Motor neuron (in vitro differentiated cells): Measurements from ENCODE around the gene TNS4. TPM values are rescaled to one million over a fixed set of nuclear protein-coding genes. Genes with fewer than 3 reads are reported as not detected.

ENCODE experiments used
- ATAC-seq, 8 experiments: fragments of 200-7000 bp; cut with Tn5 transposase; replicated peaks in 6 of 8; 2 replicates each; pipeline ENCODE4 v1.8.0; 2021; ENCODE audit warnings: mild to moderate bottlenecking in 8 of 8, moderate library complexity in 8 of 8
- H3K27ac ChIP-seq, 2 donors: fragments of 250-450 bp; sonication (Bioruptor Pico); 2 replicates each; pipeline ENCODE4 v1.9.0; 2021; ENCODE audit warnings: antibody characterized with exemption in 2 of 2, mild to moderate bottlenecking in 2 of 2, moderate library complexity in 1 of 2
- H3K4me1 ChIP-seq, 2 donors: fragments of 250-450 bp; sonication (Bioruptor Pico); replicated peaks in 1 of 2; 2 replicates each; pipeline ENCODE4 v1.6.1; 2021; ENCODE audit warnings: antibody characterized with exemption in 2 of 2, mild to moderate bottlenecking in 2 of 2, moderate library complexity in 1 of 2
- H3K4me3 ChIP-seq, 5 donors: fragments of 250-450 bp; sonication (Bioruptor Pico); 2 replicates each; pipeline ENCODE4 v1.9.0; 2021; ENCODE audit warnings: antibody characterized with exemption in 5 of 5, mild to moderate bottlenecking in 5 of 5, moderate library complexity in 4 of 5
- WGBS, 10 experiments: fragments of 450-650 bp; shearing (Covaris generic); methylation state at CpG; one replicate each; pipeline ENCODE4 v1.0.0; 2022; 5-methylcytosine and 5-hydroxymethylcytosine counted together
- in situ Hi-C, 9 experiments: fragments of 400-800 bp; cut with MboI; loops; one replicate each; pipeline ENCODE4 v1.15.0; 2021; ENCODE audit warnings: low sequenced_read_pairs in 9 of 9, low pct_unique_long_range_greater_than_20kb in 2 of 9; ENCODE audit not compliant: unreplicated experiment in 9 of 9
- total RNA-seq, 8 experiments: library from RNA; unstranded; fragments of 300-600 nt; gene quantifications; 2 replicates each; pipeline versions ENCODE4 v1.2.3 to v1.2.4, GENCODE V29; 2022

Gene TNS4
- total RNA-seq, 8 experiments from 2014 or later, result 0.08 to 1.0 (median 0.15) TPM; not detected in 1

DNA sequence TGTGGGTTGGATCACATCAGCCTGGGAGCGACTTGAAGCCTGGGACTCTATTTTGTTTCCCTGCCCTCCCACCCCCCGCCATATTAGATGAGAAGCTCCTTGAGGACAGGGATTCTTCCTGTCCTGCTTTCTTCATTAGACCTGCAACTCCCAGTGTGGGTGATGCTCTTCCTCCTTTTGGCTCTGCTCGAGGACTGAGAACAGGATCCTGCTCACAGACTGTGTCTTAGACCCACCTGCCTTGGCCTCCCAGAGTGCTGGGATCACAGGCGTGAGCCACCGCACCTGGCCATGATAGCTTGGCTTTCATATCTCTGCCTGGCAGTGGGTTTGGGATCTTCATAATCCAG, 21.5 kb upstream of the TNS4 start:
- Histone ChIP-seq H3K4me3 (no peak overlapping the region), H3K27ac (no peak overlapping the region), H3K4me1 (peaks cover 4 to 9% of the 10 kb centered on the region in 2 donors)
- WGBS, 10 experiments, result 80 to 100% methylated on average over 1 of the region's 5 CpGs; no CpG with 5 or more reads in 8 of the 10 experiments
- in situ Hi-C loops, result no loop called here
- no peak for ATAC-seq

DNA sequence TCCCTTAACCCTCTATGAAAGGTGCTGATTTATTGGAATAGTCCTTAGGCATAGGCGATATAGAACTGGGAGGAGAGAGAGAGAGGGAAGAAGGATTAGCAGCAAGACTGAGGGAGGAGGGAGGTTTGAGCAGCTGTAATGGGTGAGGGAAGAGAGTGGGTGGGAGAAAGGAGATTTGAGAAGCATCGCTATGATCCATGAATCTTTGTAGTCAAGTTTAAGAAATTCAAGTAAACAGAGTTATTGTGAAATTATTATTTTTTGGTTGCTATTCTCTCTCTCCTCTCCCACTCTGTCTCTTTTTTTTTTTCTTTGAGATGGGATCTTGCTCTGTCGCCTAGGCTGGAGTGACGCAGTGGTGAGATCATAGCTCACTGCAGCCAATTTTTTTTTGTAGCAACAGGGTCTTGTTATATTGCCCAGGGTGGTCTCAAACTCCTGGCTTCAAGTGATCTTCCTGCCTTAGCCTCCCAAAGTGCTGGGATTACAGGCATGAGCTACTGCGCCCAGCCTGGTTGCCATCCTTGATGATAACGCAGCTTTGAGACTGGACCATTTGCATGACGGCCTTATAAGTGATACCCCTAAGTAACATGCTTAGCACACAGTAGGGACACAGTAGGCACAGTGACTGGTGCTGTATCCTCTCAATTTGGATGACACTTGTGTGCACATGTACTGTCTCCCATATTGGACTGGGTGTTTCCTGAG, 21.0 kb upstream of the TNS4 start:
- peak in 5 of 8 experiments; percentile 93 to 98 (median 95) for ATAC-seq
- in situ Hi-C loops, result no loop called here
- no peak overlapping the region for H3K27ac ChIP-seq
- no peak overlapping the region for H3K4me3 ChIP-seq
- H3K4me1 ChIP-seq, result peaks cover 4 to 9% of the 10 kb centered on the region in 2 donors
- 48 to 100% (median 87%) methylated on average over 1 to 7 of the region's 7 CpGs; no CpG with 5 or more reads in 1 of the 10 experiments for WGBS, 10 experiments

- no peak for ATAC-seq
- in situ Hi-C loops, result no loop called here
- peaks cover 4 to 9% of the 10 kb centered on the region in 2 donors for H3K4me1 ChIP-seq
- WGBS, 10 experiments, result 73 to 100% (median 87%) methylated on average over 1 to 6 of the region's 14 CpGs; no CpG with 5 or more reads in 5 of the 10 experiments
- H3K4me3 ChIP-seq, result no peak overlapping the region
- no peak overlapping the region for H3K27ac ChIP-seq
Measured at GRCh38 chr17:40520991-40521453, 19.6 kb upstream of the TNS4 start.

DNA sequence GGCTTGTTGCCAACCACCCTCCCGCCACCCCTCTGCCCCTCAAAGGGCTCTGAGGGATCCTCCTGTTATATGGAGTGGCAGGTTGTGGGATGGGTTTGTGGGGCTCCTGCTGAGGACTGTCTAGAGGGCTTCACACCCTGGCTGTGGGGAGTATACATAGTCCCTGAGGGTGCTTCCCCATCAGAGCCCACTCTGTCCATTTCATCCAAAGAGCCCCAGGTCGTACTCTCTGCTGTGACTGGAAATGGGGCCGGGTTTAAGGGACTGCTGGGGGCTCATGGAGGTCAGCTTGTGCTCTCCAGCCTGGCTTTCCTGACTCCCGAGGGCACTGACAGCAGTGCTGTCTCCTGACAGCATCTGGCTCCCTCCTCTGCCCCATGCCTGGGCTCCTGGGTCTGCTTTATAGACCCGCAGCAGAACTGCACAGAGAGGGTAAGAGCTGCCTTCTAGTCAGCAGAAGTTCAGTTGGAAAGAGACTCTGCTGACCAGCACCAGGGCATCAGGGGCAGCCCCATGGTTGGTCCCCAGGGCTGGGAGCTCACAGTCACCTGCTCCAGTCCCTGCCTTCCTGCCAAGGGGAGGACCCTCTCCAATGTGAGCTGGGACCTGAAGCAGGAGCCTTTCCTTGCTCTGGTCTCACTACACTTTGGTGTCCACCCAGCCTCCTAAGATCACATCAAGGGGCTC, 17.8 kb upstream of the TNS4 start:
- in situ Hi-C loops, result no loop called here
- no peak overlapping the region for H3K4me3 ChIP-seq
- WGBS, 10 experiments, result 0 to 74% (median 57%) methylated on average over 1 to 4 of the region's 5 CpGs; no CpG with 5 or more reads in 5 of the 10 experiments
- H3K27ac ChIP-seq, result no peak overlapping the region
- peaks cover 4 to 9% of the 10 kb centered on the region in 2 donors for H3K4me1 ChIP-seq
- ATAC-seq, result no peak

DNA sequence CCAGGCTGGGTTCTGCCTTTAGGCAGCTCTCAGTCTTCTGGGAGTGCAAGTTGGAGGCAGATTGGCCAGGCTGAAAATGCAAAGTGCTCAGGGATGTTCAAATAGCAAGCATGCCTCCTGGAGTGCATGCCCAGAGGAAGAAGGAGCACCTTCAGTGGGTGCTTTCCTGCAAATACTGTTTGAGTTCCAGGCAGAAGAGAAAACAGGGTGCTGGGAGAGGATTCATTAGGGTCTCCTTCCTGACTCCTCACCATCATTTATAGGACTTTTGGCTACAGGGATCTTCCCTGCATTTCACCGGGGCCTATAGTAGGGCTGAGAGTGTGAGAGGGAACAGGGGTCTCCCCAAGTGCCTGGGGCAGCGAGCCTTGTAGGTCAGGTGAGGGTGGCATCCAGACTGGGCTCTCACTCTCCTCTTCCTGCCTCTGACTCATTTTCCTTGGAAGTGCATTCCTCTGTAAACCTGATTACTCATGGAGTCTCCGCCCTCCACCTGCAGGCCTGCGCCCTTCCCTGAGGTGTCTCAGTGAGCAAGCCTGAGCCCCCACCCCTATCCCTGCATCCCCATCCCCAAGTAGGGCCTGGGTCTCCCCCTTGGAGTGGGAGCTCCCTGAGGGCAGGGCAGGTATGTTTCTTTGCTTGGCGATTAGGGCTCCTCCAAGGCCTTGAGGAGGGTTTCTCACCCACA, 17.1 kb upstream of the TNS4 start:
- Histone ChIP-seq H3K27ac (no peak overlapping the region), H3K4me3 (no peak overlapping the region), H3K4me1 (peaks cover 4 to 9% of the 10 kb centered on the region in 2 donors)
- peak in 2 of 8 experiments; percentile 14 to 21 for ATAC-seq
- in situ Hi-C loops, result no loop called here
- WGBS, 10 experiments, result 80 to 90% (median 80%) methylated on average over 1 to 2 of the region's 5 CpGs; no CpG with 5 or more reads in 6 of the 10 experiments

DNA sequence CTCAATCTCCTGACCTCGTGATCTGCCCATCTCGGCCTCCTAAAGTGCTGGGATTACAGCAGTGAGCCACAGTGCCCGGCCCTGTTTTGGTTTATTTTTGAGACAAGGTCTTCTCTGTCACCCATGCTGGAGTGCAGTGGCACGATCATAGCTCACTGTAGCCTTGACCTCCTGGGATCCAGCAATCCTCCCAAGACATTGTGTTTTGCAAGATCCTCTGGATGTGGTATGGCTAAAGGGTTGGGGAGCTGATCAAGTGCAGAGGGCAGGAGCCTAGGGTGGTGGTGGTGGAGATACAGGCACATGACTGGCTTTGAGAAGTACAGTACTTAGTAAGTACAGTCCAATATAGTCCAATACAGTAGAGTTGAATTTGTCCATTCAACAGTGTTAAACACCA, 16.6 kb upstream of the TNS4 start:
- H3K4me1 ChIP-seq, result peaks cover 4 to 9% of the 10 kb centered on the region in 2 donors
- 80 to 100% (median 94%) methylated on average over 1 to 3 of the region's 4 CpGs; no CpG with 5 or more reads in 5 of the 10 experiments for WGBS, 10 experiments
- ATAC-seq, result no peak
- no peak overlapping the region for H3K27ac ChIP-seq
- no peak overlapping the region for H3K4me3 ChIP-seq
- in situ Hi-C loops, result no loop called here

DNA sequence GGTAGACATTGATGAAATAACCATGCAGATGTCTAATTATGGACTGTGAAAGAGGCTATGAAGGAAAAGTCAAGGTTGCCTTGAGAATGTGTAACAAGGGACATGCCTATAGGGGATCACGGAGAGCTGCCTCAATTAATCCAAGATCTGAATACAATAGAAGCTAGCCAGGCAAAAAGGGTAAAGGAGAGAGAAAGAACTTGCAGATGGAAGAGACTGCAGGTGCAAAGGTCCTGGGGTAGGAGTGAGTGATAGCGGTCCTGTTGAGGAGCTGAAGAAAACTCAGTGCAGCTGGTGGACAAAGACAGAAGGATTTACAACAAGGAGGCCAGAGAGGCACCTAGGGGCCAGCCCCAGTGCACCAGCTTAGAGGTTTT, 15.9 kb upstream of the TNS4 start:
- 42 to 100% (median 77%) methylated on average over 1 to 2 of the region's 2 CpGs for WGBS, 10 experiments
- no peak for ATAC-seq
- no peak overlapping the region for H3K4me3 ChIP-seq
- peaks cover 4 to 7% of the 10 kb centered on the region in 2 donors for H3K4me1 ChIP-seq
- in situ Hi-C loops, result no loop called here
- no peak overlapping the region for H3K27ac ChIP-seq

DNA sequence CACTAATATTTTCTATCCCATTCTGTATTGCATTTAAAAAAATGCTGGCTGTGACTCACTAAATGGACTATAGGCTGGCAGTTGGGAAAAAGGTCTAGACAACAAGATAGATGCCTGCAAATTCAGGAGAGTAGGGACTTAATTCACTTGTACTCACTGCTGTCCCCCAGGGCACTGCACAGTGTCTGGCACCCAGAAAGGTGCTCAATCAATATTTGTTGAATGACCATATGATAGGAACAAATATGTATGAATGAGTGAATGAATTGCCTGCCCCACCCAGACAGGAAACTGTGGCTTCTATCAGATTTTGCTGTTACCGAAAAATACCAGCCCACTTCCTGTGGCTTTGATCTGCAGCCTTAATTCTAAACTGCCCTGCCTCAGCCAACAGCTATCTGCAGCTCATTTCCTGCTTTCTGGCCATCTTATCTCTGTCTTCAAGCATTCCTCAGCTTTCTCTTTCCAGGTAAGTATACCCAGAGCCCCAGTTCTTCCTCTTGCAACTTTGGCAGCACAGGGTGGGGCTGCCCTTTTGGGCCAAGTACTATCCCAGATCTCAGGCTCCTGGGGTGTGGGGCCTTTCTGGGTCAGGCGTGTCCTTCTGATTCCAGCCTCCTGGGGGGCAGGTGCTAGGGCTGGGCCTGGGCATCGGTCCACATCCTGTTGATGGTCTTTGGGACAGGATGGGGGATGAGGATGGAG, 15.3 kb upstream of the TNS4 start:
- Histone ChIP-seq H3K27ac (no peak overlapping the region), H3K4me1 (peaks cover 2 to 3% of the 10 kb centered on the region in 2 donors), H3K4me3 (no peak overlapping the region)
- 0 to 100% (median 72%) methylated on average over 1 of the region's 3 CpGs; no CpG with 5 or more reads in 6 of the 10 experiments for WGBS, 10 experiments
- ATAC-seq, result peak in 1 of 8 experiments; percentile 30
- in situ Hi-C loops, result no loop called here

DNA sequence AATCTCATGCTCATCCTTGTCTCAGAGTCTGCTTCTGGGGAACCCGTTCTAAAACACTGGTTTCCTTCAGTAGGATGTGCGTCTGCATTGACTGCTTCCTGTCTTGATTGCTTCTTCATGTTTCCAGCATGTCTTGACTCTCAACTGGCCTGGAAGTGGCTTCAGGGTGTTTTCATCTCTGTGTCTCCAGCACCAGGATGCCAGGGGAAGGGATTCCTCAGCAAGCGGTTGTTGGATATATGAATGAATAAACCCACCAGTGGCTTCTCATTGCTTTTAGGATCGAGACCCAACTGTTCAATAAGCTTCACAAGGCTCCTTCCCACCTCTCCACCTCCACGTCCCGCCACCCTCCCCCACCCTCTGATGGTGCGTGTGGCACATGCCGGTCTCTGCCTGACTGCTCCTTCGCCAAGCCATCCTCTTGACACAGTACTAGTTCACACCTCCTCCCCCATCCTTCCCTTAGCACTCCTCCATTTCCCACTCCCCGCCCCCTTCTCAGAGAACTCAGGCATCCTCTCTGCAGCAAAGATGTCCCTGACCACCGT, 14.1 kb upstream of the TNS4 start:
- no peak overlapping the region for H3K27ac ChIP-seq
- 20 to 100% (median 62%) methylated on average over 1 to 3 of the region's 11 CpGs; no CpG with 5 or more reads in 4 of the 10 experiments for WGBS, 10 experiments
- in situ Hi-C loops, result no loop called here
- no peak overlapping the region for H3K4me3 ChIP-seq
- no peaks in the 10 kb centered on the region for H3K4me1 ChIP-seq
- no peak for ATAC-seq

DNA sequence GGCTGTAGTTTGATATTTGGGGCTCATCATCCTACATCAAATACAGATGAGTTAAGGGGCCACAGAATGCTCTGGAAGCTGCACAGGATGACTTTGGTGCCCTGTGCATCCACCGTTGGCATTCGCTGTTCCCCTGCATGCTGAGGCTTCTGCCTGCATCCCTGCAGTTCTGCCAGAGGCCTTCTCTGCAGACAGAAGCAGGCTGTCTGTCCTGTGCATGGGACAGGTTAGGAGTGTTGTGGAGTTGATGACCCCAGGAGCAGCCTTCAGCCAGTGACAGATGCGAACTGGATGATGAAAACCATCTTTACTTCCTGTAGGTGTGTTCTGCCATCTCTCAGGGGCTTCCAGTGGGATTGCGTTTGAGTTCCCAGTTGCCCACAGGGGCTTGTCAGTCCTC, 13.6 kb upstream of the TNS4 start:
- no peak for ATAC-seq
- Histone ChIP-seq H3K27ac (no peak overlapping the region), H3K4me1 (peaks cover 0 to 4% of the 10 kb centered on the region in 2 donors), H3K4me3 (no peak overlapping the region)
- in situ Hi-C loops, result no loop called here
- 60 to 100% (median 80%) methylated on average over 1 to 4 of the region's 4 CpGs; no CpG with 5 or more reads in 4 of the 10 experiments for WGBS, 10 experiments

GRCh38 chr17:40514013-40514875, 12.8 kb upstream of the TNS4 start:
- ATAC-seq, result no peak
- in situ Hi-C loops, result no loop called here
- H3K4me3 ChIP-seq, result no peak overlapping the region
- peaks cover 0 to 5% of the 10 kb centered on the region in 2 donors for H3K4me1 ChIP-seq
- H3K27ac ChIP-seq, result no peak overlapping the region
- WGBS, 10 experiments, result 67 to 92% (median 87%) methylated on average over 1 to 6 of the region's 7 CpGs; no CpG with 5 or more reads in 4 of the 10 experiments
